ENCODE results near the gene ANKK1.

ANKK1 gene

DNA sequence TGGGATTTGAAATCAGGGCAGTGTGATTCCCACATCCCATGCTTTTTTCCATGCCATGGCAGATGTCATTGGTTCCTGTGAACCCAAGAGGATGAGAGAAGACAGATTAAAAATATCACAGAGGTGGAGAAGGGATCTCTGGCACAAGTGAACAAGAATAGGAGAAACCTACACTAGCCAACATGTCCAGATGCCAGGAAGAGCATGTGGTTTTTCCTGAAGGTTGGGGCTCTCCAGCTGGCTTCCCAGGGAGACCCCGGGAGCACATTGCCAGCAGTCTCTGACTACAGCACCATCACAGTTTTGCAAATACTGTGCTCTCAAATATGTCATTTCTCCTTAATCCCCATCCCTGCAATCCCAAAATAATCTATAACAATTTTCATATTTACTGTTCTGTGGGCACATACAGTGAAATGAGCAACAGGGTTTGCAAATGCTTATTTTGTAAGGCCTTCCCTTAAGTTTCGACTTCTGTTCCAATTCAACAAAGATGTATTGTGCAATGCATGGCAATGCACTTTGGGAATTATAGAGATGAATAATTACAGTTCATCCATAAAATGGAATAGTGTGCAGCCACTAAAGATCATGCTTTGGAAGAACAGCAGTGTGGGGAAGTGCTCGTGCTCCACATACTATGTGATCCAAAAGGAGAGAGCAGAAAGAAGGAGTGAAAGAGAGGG is 4.8 kb downstream of the ANKK1 start:
- TF ChIP-seq, protein P1, sequence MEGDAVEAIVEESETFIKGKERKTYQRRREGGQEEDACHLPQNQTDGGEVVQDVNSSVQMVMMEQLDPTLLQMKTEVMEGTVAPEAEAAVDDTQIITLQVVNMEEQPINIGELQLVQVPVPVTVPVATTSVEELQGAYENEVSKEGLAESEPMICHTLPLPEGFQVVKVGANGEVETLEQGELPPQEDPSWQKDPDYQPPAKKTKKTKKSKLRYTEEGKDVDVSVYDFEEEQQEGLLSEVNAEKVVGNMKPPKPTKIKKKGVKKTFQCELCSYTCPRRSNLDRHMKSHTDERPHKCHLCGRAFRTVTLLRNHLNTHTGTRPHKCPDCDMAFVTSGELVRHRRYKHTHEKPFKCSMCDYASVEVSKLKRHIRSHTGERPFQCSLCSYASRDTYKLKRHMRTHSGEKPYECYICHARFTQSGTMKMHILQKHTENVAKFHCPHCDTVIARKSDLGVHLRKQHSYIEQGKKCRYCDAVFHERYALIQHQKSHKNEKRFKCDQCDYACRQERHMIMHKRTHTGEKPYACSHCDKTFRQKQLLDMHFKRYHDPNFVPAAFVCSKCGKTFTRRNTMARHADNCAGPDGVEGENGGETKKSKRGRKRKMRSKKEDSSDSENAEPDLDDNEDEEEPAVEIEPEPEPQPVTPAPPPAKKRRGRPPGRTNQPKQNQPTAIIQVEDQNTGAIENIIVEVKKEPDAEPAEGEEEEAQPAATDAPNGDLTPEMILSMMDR (IDR thresholded peaks at IDR 0.05; ENCODE audit: insufficient read depth, low read depth, low read length, missing control alignments): no peak
- H3K4me3 ChIP-seq (ENCODE audit: low read length): no peak overlapping the region
- DNase-seq (ENCODE audit: low read depth): no peak

DNA sequence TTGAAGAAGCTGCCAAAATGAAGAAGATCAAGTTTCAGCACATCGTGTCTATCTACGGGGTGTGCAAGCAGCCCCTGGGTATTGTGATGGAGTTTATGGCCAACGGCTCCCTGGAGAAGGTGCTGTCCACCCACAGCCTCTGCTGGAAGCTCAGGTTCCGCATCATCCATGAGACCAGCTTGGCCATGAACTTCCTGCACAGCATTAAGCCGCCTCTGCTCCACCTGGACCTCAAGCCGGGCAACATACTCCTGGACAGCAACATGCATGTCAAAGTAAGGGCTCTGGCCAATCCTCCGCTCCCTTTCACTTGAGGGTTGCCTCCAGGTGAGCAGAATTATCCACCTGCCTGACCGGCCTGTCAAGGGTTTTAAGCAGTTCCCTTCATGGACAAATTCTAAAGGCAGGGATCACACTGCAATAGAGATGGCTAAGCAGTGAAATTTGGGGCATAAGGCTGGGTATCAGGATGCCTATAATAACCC is 6.0 kb downstream of the ANKK1 start:
- H3K4me3 ChIP-seq (ENCODE audit: low read length): no peak overlapping the region
- TF ChIP-seq, protein P1 (IDR thresholded peaks at IDR 0.05; ENCODE audit: insufficient read depth, low read depth, low read length, missing control alignments): no peak
- DNase-seq (ENCODE audit: low read depth): no peak

DNA sequence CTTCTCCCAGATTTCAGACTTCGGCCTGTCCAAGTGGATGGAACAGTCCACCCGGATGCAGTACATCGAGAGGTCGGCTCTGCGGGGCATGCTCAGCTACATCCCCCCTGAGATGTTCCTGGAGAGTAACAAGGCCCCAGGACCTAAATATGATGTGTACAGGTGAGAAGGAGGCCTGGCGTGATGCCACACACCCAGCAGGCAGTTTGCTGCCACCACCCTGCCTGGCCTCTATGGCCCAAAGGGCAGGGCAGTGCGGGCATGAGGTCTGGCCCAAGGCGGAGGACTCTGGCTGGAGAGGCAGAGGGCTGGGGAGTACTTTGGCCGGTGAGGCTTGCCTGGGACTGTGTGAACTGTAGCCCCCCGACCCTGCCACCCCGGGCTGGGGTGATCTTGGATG is 7.3 kb downstream of the ANKK1 start:
- TF ChIP-seq, protein P1 (IDR thresholded peaks at IDR 0.05; ENCODE audit: insufficient read depth, low read depth, low read length, missing control alignments): no peak
- H3K4me3 ChIP-seq (ENCODE audit: low read length): no peak overlapping the region
- DNase-seq (ENCODE audit: low read depth): no peak

DNA sequence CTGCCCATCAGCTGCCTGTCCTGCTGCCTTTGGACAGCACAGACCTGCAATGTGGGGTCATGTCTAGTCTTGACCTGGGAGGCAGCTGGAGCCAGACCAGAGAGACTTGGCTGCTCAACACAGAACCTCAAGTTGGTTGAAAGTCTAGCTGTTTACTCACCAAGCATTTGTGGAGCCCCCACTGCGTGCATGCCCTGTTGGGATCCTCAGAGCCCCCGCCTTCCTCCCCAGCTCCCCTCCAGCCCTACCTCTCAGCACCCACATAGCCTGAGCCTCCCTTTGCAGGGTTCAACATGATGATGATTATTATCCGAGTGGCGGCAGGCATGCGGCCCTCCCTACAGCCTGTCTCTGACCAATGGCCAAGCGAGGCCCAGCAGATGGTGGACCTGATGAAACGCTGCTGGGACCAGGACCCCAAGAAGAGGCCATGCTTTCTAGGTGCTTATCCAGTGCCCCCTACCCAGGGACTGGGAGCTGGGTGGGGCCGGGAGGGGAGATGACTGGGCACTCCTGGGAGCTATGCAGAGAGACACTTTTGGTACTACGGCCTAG is 8.3 kb downstream of the ANKK1 start:
- no peak overlapping the region for H3K4me3 ChIP-seq (ENCODE audit: low read length)
- TF ChIP-seq, protein P1 (IDR thresholded peaks at IDR 0.05; ENCODE audit: insufficient read depth, low read depth, low read length, missing control alignments): no peak

DNA sequence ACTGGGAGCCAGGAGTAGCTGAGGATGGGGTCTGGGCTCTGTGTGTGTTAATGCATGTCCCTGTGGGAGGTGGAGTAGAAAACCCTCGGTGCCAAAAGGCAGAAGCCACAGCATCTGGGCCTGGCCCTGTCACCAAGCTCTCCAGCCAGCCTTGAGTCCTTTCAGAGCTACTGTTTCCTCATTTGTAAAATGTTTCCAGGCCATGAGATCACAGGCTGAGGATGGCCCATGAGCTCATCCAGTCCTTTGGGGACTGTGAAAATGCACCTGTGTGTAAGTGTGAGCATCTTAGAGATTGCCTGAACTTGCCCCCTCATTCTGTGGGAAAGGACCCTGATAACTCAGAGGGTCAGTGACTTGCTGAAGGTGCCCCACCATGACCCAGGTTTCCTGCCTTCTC is 9.1 kb downstream of the ANKK1 start:
- H3K4me3 ChIP-seq (ENCODE audit: low read length): no peak overlapping the region
- no peak for DNase-seq (ENCODE audit: low read depth)
- TF ChIP-seq, protein P1 (IDR thresholded peaks at IDR 0.05; ENCODE audit: insufficient read depth, low read depth, low read length, missing control alignments): no peak

More for the DNA sequence above, 8.3 kb downstream of the ANKK1 start:
- no peak for DNase-seq (ENCODE audit: low read depth)

DNA sequence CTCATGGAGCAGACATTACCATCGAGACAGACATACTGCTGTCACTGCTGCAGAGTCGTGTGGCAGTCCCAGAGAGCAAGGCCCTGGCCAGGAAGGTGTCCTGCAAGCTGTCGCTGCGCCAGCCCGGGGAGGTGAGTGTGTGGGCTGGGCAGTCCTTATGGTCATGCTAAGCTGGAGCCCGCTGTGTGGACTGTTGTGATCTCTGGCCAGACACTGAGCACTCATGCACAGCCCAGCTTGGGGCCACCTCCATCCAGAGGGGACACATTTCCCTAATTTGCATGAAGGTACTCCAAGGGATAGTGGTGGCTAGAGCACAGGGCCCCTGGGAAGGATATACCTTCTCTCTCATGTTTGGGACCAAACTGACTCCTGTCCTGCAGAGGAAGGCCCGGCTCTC is 9.6 kb downstream of the ANKK1 start:
- no peak for DNase-seq (ENCODE audit: low read depth)
- no peak overlapping the region for H3K4me3 ChIP-seq (ENCODE audit: low read length)
- TF ChIP-seq, protein P1 (IDR thresholded peaks at IDR 0.05; ENCODE audit: insufficient read depth, low read depth, low read length, missing control alignments): no peak

DNA sequence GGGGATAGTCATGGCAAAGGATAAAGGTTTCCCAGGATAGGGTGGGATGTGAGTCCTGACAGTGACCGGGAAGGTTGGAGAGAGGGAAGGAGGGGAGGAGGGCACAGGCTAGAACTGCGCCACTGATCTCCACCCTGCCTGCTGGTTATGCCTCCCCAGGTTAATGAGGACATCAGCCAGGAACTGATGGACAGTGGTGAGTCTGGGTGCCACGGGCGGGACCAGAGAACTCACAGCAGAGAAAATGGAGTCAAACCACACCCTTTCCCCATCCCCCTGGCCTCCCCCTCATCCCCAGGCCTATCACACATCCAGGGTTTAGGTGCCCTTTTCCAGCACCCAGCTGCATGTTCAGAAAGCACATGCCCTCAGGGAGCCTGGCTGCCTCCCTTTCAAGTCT is 10.2 kb downstream of the ANKK1 start:
- TF ChIP-seq, protein P1 (IDR thresholded peaks at IDR 0.05; ENCODE audit: insufficient read depth, low read depth, low read length, missing control alignments): no peak

More for the DNA sequence above, 10.2 kb downstream of the ANKK1 start:
- no peak for DNase-seq (ENCODE audit: low read depth)
- H3K4me3 ChIP-seq (ENCODE audit: low read length): no peak overlapping the region

All from epithelial cell of esophagus (primary cell).